G401 (cell line): Measurements from ENCODE around the gene CAMTA1. TPM values are rescaled to one million over a fixed set of nuclear protein-coding genes. Genes with fewer than 3 reads are reported as not detected.

ENCODE experiments used
- DNase-seq: peaks from one replicate; pipeline ENCODE4 v3.0.0-alpha.2; 2015; ENCODE audit warnings: low spot score
- in situ Hi-C: cut with HindIII; loops from 2 replicates; pipeline ENCODE4 v1.10.0; 2016; ENCODE audit warnings: low sequenced_read_pairs, mixed read lengths
- total RNA-seq: library from RNA; depleted of rRNA; stranded (reverse); fragments of >200 nt; shearing (Covaris generic); gene quantifications from 2 replicates; pipeline ENCODE4 v1.2.3, GENCODE V29; 2014

CAMTA1 gene
- total RNA-seq, 1 experiment from 2014 or later, result 137 TPM

DNA sequence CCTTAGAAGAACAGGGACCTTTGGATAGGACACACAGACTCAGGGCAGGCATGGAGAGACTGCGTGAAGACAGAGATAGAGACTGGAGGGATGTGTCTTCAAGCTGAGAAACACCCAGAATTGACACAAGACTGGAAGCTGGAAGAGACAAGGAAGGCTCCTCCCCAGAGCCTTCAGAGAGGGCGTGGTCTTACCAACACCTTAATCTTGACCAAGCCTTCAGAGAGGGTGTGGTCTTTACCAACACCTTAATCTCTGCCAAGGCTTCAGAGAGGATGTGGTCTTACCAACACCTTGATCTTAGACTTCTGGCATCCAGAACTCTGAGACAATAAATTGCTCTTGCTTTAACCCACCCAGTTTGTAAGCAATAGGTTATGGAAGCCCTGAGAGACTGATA is 504.4 kb downstream of the CAMTA1 start:
- in situ Hi-C loops, result no loop called here
- DNase-seq, result no peak

DNA sequence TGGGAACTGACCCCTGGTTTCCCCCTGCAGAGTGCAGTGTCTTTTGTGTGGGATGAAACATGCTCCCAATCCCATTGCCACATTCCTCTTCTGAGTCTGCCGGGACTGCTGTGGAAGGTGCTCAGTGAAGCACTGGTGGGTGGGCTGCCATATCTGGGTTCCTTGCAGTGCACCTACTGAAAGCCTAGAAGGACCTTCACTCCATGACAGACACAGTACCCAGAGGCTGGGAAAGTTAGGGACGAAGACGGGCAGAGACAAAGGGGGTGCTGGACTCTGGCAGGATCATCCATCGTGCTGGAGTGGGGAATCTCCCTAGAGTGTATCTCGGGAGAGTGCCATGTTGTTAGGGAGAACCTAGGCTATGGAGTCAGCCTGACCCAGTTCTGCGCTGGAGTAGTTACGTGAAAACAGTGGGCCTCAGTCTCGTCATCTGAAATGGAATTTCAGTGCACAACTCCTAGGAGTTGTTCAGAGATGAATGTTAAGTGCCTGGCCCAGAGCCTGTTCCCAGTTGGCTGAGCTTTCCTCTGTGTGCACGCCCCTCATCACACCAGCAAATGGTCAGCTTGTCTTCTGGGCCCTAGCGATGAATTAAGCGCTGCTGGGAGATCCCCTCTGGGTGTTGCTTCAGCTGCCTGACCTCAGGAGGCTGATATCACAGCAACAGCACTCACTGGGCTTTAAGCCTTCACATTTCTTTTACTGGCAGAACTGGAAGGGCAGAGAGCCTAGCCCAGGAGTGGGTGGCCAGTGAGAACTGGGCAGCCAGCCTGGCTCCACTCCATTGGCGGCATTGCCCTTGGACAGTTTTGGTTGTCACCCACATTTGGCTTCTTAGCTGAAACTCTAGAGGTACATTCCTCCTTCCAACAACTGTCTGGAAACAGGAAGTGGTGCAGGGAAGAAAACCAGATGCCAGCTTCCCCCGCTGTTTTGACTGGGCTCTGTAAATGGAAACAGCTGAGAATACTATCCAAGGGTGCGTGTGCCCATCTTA is 506.0 kb downstream of the CAMTA1 start:
- peak; percentile 59 for DNase-seq
- in situ Hi-C loops, result no loop called here

DNA sequence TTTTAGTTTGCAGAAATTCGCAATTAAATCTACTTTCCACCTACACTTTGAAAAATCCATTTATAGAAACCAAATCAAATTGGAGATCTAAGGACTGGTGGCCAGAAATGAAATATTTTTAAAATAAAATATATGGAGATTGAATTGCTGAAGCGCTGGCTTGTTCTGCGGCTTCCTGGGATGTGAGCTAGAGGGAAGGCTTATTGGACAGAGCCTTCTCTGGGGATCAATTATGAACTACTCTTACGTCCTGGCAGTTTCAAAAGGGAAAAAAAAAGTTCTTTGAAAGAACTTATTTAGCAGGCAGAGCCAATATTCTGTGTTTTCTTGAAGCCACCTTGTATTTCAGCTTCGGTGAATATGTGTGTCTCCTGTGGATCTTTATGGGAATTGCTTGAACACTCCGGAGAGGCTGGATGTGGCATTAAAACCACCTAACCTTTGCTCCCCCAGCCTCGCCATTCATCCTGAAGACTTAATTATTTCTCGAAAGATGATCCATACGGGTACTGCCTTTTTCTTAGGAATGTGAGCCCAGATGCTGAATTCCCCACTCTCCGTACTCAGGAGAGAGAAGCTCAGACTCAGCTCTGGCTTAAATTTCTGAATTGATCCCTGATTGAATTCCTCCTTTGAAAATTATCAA is 506.9 kb downstream of the CAMTA1 start:
- in situ Hi-C loops, result no loop called here

DNA sequence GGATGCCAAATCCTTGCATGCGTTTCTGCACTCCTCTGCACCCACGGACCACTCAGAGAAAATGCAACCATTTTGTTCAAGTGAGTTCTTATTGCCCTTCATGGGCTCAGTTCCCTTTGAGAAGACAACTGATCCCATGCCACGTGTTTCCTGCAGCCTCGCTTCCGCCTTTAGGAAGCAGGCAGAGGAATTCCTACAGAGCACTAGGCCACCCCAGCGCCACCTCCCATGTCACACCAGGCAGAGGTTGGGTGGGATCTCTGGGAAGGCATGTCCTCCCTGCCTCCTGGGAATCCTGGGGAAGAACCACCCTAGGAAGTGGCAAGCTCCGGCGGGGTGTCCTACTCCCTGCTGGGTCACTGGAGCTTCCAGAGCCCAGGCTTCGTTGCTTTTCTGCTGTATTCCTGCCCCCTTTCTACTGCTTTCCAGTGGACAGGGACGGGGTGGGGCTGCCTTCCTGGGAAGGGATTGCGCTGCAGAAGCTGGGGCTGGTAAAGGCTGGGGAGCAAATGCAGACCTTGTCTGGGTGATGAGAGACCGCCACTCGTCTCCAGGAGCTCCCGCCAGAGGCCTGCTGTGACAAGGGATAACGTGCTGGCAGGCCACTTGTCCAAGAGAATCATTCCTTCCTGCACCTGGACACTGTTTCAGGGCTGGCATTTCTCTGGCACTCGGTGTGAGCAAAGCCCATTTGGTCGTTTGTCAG is 507.6 kb downstream of the CAMTA1 start:
- DNase-seq, result peak; percentile 85
- in situ Hi-C loops, result no loop called here

More for the DNA sequence above, 506.9 kb downstream of the CAMTA1 start:
- DNase-seq, result peak; percentile 45

DNA sequence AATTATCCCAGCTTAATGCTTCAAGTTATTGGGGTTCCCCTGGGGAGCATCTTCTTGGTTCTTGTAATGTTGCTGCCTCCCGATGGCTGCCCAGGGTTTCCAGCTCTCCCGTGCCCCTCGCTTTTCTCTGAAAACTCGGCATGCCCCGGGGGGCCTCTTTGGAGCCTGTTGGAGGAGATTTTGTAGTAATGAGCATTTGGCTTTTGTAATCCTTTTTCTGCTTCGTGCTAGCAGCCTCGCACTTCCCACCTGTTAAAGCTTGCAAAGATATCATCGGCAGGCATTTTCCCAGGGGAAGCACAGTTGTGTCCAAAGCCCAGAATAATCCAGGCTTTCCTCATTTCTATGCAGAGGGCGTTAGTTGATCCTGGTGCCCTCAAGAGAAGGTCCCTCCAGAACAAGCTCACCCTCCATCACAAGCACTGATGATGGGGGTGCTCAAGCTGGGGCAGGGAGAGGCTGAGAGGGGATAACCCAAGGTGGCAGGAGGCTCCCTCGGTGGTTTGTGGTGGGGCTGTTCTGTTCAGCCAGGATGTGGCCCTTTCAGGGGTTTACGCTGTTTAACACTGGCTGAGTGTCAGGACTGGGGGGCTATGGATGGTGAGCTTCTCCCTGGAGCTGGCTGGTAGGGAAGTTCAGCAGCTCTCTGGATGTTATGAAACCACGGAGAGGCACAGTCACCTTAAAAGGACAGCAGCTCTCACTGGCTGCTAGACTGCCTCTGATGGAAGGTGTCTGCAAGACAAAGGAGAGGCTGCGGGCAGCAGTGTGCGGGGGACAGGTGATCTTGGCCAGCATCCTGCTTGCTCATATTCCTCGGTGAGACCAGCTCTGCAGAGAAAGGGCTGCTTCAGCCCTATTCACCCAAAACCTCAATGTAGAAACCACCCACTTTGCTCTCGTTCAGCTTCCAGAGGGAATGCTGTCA is 508.7 kb downstream of the CAMTA1 start:
- in situ Hi-C loops, result no loop called here
- peak; percentile 56 for DNase-seq

DNA sequence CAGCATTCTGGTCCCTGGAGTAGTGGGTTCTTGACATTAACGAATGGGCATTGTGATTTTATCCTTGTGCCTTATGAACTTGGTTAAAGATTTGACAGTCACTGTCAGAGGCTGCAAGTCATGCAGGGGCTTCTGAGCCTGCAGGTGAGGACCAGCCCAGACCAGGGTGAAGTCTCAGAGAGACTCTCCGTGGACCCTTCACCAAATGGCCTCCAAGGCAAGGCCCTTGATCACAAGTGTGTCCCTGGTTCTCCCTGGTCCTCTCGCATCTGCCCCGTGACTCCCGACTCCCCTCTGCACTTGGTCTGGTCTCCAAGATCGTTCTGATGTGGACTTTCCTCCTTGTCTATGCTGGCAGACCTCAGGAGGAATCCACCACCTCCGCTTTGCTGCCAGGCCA is 509.4 kb downstream of the CAMTA1 start:
- in situ Hi-C loops, result no loop called here
- no peak for DNase-seq

DNA sequence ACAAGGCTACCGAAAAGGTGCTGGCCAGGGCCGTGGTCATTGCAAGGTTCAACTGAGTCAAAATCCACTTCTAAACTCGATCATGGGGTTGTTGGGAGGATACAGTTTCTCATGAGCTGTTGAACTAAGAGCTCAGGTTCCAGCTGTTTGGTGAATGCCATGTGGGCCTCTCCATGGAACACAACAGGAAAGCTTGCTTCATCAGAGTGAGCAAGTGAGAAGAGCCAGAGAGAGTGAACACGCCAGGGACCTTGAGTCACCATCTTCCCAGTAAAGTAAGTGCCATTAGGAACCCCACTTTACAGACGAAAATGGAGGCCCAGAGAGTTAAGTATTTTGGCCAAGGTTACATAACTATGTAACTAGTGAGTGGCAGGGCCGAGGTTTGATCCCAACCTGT is 510.7 kb downstream of the CAMTA1 start:
- DNase-seq, result no peak
- in situ Hi-C loops, result no loop called here

DNA sequence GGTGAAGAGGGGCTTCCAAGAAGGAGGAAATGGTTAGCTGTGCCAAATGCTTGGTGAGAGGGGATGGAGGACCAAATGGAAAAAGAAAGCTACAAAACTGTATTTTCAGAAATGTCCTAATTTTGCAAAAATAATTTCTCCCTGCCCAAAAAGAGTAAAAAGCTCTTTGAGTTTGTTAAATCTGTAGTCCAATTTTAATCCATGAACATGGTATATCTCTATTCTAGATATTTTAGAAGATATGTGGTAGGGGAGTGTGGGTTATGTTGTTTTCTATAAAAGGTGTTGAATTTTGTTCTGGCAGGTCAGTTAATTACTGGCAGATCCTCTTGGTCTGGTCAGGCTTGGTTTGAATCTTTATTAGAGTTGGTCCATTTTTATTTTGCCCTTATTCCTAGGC is 511.7 kb downstream of the CAMTA1 start:
- in situ Hi-C loops, result no loop called here
- no peak for DNase-seq

DNA sequence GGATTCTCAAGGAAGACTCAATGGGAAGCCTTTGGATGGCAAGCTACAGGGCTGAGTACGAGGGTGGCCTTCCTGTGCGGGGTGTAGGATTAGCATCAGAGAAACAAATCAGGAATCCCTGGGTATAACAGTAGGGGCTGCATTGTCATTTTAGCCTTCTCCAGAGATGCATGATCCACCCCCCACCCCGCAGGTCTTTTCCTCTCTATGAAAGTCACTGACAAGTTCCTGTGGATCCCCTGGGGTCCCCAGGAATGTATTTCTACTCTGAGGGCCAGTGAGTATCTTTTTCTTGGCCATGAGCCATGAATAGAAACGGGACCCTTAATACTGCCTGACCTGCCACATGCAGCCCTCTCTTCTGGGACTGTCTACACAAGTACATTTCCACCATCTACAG is 512.9 kb downstream of the CAMTA1 start:
- DNase-seq, result no peak
- in situ Hi-C loops, result no loop called here

DNA sequence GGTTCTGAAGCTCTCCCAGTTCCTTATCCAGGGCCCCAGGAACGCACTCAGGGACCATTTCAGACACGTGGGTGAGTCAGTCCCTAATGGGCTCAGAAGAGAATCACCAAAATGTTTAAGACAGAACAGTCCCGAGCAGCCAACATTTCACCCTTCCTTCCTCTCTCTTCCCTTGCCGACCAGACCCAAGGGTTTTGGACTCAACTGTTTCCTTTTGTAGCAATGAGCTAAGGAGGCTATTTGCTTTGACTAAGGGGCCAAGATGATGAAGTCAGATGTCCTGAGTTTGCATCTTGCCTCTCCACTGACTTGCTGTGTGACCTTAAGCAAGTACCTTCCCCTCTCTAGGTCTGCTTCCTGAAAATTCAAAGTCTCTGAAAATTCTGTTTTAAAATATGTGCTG is 513.5 kb downstream of the CAMTA1 start:
- DNase-seq, result peak; percentile 40

DNA sequence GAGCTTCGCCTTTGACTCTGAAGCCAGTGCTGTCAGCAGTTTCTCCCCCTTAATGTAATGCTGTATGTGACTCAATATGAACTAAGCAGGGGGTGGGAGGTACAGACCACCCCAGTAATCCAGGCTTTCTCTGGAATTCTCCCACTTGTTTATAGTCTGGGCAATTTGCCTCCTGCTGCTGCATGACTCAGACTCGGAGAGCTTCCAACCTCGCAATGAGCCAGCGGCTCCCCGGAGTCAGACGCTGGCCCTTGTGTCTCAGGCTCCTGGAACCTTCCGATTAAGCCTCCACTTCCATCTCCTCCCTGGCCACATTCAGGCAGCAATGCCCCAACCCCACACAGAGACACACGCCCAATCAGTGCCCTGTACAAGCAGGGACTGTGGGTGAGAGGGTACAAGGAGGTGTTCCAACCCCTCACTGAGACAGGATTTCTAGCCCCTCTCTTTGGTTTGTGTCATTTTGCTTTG is 514.1 kb downstream of the CAMTA1 start:
- in situ Hi-C loops, result no loop called here
- DNase-seq, result peak; percentile 77

More for the DNA sequence above, 513.5 kb downstream of the CAMTA1 start:
- in situ Hi-C loops, result no loop called here

DNA sequence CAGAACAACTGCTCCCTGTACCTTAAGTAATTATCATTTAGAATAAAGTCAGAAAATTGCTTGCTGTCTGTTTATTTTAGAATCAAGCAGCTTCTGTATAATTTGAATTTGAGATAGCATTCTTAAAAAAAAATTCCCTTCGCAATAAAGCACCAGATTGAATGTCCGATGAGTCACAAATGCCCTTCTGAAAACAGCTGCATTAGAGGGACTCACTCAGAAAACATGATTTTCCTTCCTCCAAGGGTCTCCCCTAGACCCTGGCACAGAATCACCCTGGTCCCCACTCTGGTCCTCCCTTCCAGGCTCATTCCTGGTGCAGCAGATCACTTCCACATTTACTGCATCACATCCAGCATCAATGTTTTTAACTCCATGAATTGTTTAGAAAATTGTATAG is 514.7 kb downstream of the CAMTA1 start:
- in situ Hi-C loops, result no loop called here
- DNase-seq, result no peak

DNA sequence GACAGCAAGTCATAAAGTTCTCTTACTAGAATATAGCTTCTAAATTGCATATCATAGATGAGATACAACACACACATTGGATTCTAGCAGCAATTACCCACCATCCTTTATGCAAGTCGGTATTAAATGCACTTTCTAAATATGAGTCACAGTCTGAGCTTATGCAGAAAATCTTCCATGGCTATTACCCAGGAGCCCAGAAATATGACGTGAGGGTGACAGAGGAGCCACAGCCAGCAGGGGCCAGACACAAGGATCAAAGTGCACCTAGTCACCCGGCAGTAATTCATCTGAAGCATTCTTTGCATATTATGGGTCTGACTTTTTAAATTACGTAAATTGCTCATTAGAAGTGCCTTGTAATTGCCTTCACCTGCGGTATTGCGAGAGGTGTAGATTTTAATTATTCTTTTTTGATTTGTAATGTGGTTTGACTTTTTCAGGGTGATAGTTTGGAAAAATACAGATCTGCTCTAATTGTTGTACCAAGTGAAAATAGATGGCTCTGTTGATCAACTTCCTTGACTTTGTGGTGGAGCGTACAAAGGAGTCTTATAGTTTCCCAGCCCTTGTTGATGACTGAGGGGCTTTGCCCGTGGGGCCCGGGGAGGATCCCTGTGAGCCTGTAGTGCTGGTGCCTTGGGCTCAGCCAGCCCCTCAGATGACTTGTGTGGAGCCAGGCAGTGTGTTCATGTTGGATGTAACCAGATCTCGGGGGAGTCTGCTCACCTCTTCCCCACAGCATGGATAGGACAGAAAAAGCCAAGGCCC is 515.8 kb downstream of the CAMTA1 start:
- in situ Hi-C loops, result no loop called here
- peak; percentile 57 for DNase-seq

DNA sequence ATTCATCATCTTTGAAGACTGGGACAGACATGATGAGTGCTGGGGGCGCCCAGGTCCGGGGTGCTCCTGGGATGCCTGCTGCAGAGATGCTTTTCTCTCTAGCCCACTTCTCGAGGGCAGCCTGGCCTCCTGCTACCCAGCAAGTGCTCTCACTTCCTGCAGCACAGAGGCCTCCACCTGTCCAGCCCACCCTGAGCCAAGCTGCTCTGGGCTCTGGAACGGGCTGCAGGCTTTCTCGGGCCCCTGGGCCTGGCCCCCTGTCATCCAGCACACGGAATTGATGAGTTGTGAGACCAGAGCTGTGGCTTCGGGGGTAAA is 516.4 kb downstream of the CAMTA1 start:
- no peak for DNase-seq
- in situ Hi-C loops, result no loop called here

DNA sequence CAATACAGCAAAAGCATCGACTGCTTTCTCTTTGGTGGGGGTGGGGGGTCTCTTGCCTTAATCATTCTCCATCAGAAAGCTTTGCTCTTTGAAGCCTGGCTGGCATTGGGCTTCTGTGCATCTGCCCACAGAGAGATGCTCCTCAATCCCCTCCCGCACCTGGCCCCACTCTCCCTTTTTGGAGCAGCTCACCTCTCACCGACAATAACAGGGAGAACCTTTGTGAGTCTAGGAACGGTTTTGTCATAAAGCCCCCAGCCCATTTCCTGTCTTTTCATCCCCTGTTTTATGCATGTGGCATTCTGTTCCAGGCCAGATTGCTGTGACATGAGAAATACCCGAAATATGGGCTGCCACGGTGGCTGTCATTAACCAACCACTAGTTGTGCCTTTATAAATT is 516.9 kb downstream of the CAMTA1 start:
- in situ Hi-C loops, result no loop called here
- no peak for DNase-seq

DNA sequence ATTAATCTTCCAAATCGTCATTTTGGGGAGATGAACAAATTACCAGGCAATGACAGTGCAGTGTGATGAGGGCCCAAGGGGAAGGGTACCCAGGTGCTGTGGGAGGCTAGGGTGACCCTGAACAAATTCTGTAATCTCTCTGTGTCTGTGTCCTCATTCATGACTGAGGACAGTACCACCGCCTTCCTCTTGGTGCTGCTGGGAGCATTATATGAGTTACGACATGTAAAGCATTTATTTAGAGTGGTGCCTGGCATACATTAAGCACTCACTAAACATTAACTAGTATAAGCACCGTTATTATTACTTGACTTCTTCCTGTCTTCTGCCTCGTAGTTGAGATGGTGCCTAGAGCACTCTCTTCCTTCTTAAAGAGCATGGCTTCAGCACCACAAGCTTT is 517.6 kb downstream of the CAMTA1 start:
- no peak for DNase-seq

DNA sequence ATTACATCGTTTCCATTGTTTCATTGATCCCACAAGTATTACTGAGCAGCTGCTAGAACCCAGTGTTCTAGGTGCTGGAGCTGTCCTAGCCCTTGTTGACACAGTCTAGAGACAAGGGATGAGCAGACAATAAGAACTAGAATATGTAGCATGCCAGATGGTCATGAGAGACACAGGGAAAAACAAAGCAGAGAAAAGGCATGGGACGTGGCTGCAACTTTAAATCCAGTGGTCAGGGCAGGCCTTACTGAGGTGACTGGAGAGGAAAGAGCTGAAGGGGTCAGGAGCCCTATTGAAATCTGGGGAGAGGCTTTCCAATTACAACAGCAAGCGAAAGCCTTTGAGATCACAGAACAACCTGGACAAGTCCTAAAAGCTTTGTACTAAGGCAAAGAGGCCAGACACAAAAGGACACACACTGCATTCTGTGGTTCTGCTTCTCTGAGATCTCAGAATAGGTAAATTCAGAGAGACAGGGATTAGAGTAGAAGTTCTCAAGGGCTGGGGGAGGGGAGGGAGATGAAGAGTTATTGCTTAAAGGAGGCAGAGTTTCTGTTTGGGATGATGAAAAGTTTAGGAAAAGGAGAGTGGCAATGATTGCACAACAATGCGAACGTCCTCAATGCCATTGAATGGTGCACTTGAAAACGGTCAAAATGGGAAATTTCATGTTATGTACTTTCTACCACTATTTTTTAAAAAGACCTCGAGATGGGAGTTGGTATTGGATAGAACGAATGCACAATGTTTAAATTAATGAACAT is 518.5 kb downstream of the CAMTA1 start:
- DNase-seq, result no peak
- in situ Hi-C loops, result no loop called here

More for the DNA sequence above, 517.6 kb downstream of the CAMTA1 start:
- in situ Hi-C loops, result no loop called here
